HG03457 (cell line): ENCODE results near the gene GBGT1.
"Not testable (repeated sequence)": the region's sequence is repeated elsewhere in the genome, so short reads cannot be mapped to it uniquely, and the experiment has no call there.

Experiments used
- ATAC-seq: cut with Tn5 transposase; IDR thresholded peaks from one replicate; pipeline ENCODE4 v1.9.1; 2021; ENCODE audit warnings: moderate number of reproducible peaks; ENCODE audit not compliant: unreplicated experiment

The GBGT1 gene

GRCh38 chr9:133199648-133200321 is 36.1 kb upstream of the GBGT1 start:
- ATAC-seq, result no peak

- ATAC-seq, result no peak
Observed at GRCh38 chr9:133195029-133195428, 31.3 kb upstream of the GBGT1 start.

GRCh38 chr9:133194597-133194996 is 30.9 kb upstream of the GBGT1 start:
- ATAC-seq, result no peak

- ATAC-seq, result no peak
Observed at GRCh38 chr9:133191989-133192388, 28.3 kb upstream of the GBGT1 start.

GRCh38 chr9:133189826-133190225 is 26.1 kb upstream of the GBGT1 start:
- no peak for ATAC-seq

- ATAC-seq, result no peak
Observed at GRCh38 chr9:133188843-133189180, 25.1 kb upstream of the GBGT1 start.

GRCh38 chr9:133188006-133188842 is 24.5 kb upstream of the GBGT1 start:
- no peak for ATAC-seq

GRCh38 chr9:133187561-133188005 is 23.9 kb upstream of the GBGT1 start:
- no peak for ATAC-seq

GRCh38 chr9:133186736-133187135 is 23.0 kb upstream of the GBGT1 start:
- no peak for ATAC-seq

GRCh38 chr9:133184971-133185370 is 21.3 kb upstream of the GBGT1 start:
- ATAC-seq, result no peak

GRCh38 chr9:133182151-133182550 is 18.4 kb upstream of the GBGT1 start:
- ATAC-seq, result no peak

- no peak for ATAC-seq
Observed at GRCh38 chr9:133181561-133181960, 17.8 kb upstream of the GBGT1 start.

GRCh38 chr9:133180953-133181352 is 17.2 kb upstream of the GBGT1 start:
- ATAC-seq, result no peak

GRCh38 chr9:133173056-133173455 is 9.3 kb upstream of the GBGT1 start:
- no peak for ATAC-seq

GRCh38 chr9:133171161-133171961 is 7.6 kb upstream of the GBGT1 start:
- ATAC-seq, result no peak

- no peak for ATAC-seq
Observed at GRCh38 chr9:133170716-133171115, 7.0 kb upstream of the GBGT1 start.

- not testable (repeated sequence) for ATAC-seq
Observed at GRCh38 chr9:133169687-133170086, 6.0 kb upstream of the GBGT1 start.

- no peak for ATAC-seq
Observed at GRCh38 chr9:133169102-133169501, 5.4 kb upstream of the GBGT1 start.

GRCh38 chr9:133168432-133168831 is 4.7 kb upstream of the GBGT1 start:
- ATAC-seq, result no peak

GRCh38 chr9:133167769-133168168 is 4.1 kb upstream of the GBGT1 start:
- no peak for ATAC-seq

GRCh38 chr9:133167096-133167730 is 3.5 kb upstream of the GBGT1 start:
- ATAC-seq, result no peak
